Ishikawa (cell line): ENCODE measurements around the gene ALPP.

Experiments
- CEBPB ChIP-seq: IDR thresholded peaks from 2 replicates; pipeline ENCODE4 v1.6.1; 2012
- CREB1 ChIP-seq: IDR thresholded peaks from 2 replicates; pipeline ENCODE4 v1.6.1; 2012; ENCODE audit warnings: low read depth
- EGR1 ChIP-seq: IDR thresholded peaks from 2 replicates; pipeline ENCODE4 v1.6.1; 2012
- EP300 ChIP-seq: IDR thresholded peaks from 2 replicates; pipeline ENCODE4 v1.6.1; 2012; ENCODE audit warnings: borderline replicate concordance
- FOXM1 ChIP-seq: IDR thresholded peaks from 2 replicates; pipeline ENCODE4 v1.6.1; 2012; ENCODE audit warnings: low read depth, borderline replicate concordance
- NFIC ChIP-seq: IDR thresholded peaks from 2 replicates; pipeline ENCODE4 v1.6.1; 2012
- RAD21 ChIP-seq: IDR thresholded peaks from 2 replicates; pipeline ENCODE4 v1.6.1; 2012; ENCODE audit warnings: low read depth
- TAF1 ChIP-seq: IDR thresholded peaks from 2 replicates; pipeline ENCODE4 v1.6.1; 2012; ENCODE audit warnings: low read depth, mild to moderate bottlenecking
- TCF12 ChIP-seq: IDR thresholded peaks from 2 replicates; pipeline ENCODE4 v1.6.1; 2012; ENCODE audit warnings: low read depth
- TEAD4 ChIP-seq: IDR thresholded peaks from 2 replicates; pipeline ENCODE4 v1.6.1; 2012
- YY1 ChIP-seq: IDR thresholded peaks from 2 replicates; pipeline ENCODE4 v1.6.1; 2012; ENCODE audit warnings: low read depth
- ZBTB7A ChIP-seq: IDR thresholded peaks from 2 replicates; pipeline ENCODE4 v1.6.1; 2012; ENCODE audit warnings: low read depth
- TF ChIP-seq, protein P1 (sequence below): IDR thresholded peaks from 2 replicates; pipeline ENCODE4 v1.6.1; 2012; ENCODE audit warnings: low read depth, mild to moderate bottlenecking
- TF ChIP-seq, protein P2 (sequence below): IDR thresholded peaks from 2 replicates; pipeline ENCODE4 v1.6.1; 2012
- TF ChIP-seq, protein P3 (sequence below): IDR thresholded peaks from 2 replicates; pipeline ENCODE4 v1.6.1; 2012

ALPP gene

DNA sequence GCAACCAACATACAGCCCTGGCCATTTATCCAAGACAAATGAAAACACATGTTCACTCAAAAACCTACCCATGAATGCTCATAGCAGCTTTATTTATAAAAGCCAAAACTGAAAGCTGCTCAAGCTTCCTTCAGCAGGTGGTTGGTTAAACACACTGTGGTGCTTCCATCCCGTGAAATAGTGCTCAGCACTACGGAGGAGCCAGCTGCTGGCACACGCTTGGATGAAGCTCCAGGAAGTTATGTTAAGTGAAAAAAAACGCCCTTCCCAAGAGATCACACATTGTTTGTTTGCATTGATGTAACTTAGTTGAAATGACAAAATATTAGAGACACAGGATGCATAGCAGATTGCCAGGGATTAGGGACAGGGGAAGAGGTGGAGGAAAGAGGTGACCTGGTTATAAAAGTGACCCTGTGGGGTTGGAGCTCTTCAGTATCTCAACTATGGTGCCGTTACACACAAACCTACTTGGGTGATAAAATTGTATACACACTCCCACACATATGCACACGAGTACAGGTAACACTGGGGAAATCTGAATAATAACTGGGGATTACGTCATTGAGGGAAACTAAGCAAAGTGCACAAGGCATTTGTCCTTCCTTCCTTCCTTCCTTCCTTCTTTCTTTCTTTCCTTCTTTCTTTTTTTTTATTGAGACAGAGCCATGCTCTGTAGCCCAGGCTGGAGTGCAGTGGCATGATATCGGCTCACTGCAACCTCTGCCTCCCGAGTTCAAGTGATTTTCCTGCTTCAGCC is 21.9 kb downstream of the ALPP start:
- TF ChIP-seq, protein P1, sequence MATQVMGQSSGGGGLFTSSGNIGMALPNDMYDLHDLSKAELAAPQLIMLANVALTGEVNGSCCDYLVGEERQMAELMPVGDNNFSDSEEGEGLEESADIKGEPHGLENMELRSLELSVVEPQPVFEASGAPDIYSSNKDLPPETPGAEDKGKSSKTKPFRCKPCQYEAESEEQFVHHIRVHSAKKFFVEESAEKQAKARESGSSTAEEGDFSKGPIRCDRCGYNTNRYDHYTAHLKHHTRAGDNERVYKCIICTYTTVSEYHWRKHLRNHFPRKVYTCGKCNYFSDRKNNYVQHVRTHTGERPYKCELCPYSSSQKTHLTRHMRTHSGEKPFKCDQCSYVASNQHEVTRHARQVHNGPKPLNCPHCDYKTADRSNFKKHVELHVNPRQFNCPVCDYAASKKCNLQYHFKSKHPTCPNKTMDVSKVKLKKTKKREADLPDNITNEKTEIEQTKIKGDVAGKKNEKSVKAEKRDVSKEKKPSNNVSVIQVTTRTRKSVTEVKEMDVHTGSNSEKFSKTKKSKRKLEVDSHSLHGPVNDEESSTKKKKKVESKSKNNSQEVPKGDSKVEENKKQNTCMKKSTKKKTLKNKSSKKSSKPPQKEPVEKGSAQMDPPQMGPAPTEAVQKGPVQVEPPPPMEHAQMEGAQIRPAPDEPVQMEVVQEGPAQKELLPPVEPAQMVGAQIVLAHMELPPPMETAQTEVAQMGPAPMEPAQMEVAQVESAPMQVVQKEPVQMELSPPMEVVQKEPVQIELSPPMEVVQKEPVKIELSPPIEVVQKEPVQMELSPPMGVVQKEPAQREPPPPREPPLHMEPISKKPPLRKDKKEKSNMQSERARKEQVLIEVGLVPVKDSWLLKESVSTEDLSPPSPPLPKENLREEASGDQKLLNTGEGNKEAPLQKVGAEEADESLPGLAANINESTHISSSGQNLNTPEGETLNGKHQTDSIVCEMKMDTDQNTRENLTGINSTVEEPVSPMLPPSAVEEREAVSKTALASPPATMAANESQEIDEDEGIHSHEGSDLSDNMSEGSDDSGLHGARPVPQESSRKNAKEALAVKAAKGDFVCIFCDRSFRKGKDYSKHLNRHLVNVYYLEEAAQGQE = no peak
- TF ChIP-seq NFIC (no peak), TAF1 (no peak), FOXM1 (no peak), ZBTB7A (no peak), CREB1 (no peak), TEAD4 (no peak), EGR1 (no peak), TCF12 (no peak), CEBPB (no peak), YY1 (no peak), RAD21 (no peak), EP300 (no peak)
- TF ChIP-seq, protein P2, sequence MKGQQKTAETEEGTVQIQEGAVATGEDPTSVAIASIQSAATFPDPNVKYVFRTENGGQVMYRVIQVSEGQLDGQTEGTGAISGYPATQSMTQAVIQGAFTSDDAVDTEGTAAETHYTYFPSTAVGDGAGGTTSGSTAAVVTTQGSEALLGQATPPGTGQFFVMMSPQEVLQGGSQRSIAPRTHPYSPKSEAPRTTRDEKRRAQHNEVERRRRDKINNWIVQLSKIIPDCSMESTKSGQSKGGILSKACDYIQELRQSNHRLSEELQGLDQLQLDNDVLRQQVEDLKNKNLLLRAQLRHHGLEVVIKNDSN = no peak
- TF ChIP-seq, protein P3, sequence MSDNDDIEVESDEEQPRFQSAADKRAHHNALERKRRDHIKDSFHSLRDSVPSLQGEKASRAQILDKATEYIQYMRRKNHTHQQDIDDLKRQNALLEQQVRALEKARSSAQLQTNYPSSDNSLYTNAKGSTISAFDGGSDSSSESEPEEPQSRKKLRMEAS = no peak

- TF ChIP-seq YY1 = no peak
- TF ChIP-seq RAD21 = no peak
- TF ChIP-seq, protein P2 = no peak
- TF ChIP-seq FOXM1 = no peak
Observed at GRCh38 chr2:232402518-232402917, 24.0 kb downstream of the ALPP start.

GRCh38 chr2:232405943-232406510 is 27.5 kb downstream of the ALPP start:
- no peak for TF ChIP-seq CEBPB
- TF ChIP-seq FOXM1 = no peak
- TF ChIP-seq RAD21 = no peak
- TF ChIP-seq TCF12 = no peak
- TF ChIP-seq, protein P3 = no peak
- no peak for TF ChIP-seq CREB1
- TF ChIP-seq YY1 = no peak

GRCh38 chr2:232406556-232407310 is 28.2 kb downstream of the ALPP start, which contains the start of gene ALPG:
TSS of gene ALPG (plus strand) at chr2:232406844. CDS start at chr2:232406895, 51 bp downstream.
- TF ChIP-seq, protein P3 = no peak
- TF ChIP-seq TCF12 (no peak), TAF1 (no peak), ZBTB7A (no peak), YY1 (no peak), TEAD4 (no peak), FOXM1 (no peak), RAD21 (no peak), EP300 (no peak), CEBPB (no peak), CREB1 (no peak), NFIC (no peak), EGR1 (no peak)
- TF ChIP-seq, protein P2 = no peak
- TF ChIP-seq, protein P1 = no peak
